IPS-18a (cell line): Measurements from ENCODE around the gene PTPN9.
"Not testable (repeated sequence)": the region's sequence is repeated elsewhere in the genome, so short reads cannot be mapped to it uniquely, and the experiment has no call there.

Experiments used
- H3K27ac ChIP-seq: one replicate; pipeline ENCODE4 v1.5.1; 2013; ENCODE audit warnings: low read length
- H3K27me3 ChIP-seq: one replicate; pipeline ENCODE4 v1.6.1; 2013; ENCODE audit warnings: mild to moderate bottlenecking, low read length; ENCODE audit not compliant: control insufficient read depth, insufficient read depth
- H3K36me3 ChIP-seq: one replicate; pipeline ENCODE4 v1.6.1; 2013; ENCODE audit warnings: low read depth, low read length; ENCODE audit not compliant: control insufficient read depth
- H3K4me1 ChIP-seq: one replicate; pipeline ENCODE4 v1.6.1; 2013; ENCODE audit warnings: low read depth, low read length; ENCODE audit not compliant: control insufficient read depth
- H3K4me3 ChIP-seq: one replicate; pipeline ENCODE4 v1.5.1; 2013; ENCODE audit warnings: low read length
- H3K9ac ChIP-seq: one replicate; pipeline ENCODE4 v1.6.1; 2013; ENCODE audit warnings: mild to moderate bottlenecking, low read length, moderate library complexity
- H3K9me3 ChIP-seq: one replicate; pipeline ENCODE4 v1.6.1; 2013; ENCODE audit warnings: low read depth, low read length; ENCODE audit not compliant: control insufficient read depth

The PTPN9 gene

DNA sequence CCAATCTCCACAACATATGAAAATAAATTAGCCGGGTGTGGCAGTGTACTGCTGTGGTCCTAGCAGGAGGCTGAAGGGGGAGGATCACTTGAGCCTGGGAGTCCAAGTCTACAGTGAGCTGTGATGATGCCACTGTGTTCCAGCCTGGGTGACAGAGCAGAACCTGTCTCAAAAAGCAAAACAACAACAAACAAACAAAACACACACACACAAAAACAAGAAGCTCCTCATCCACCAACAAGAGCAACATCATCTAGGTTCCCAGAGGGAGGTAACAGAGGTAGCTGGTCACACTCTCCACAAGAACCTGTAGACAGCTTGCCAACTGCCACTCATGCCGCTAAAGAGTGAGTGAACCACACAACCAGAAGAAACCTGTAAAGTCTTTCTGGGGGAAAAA, 34.8 kb downstream of the PTPN9 start:
- no peaks in the 10 kb centered on the region for H3K27me3 ChIP-seq
- no peak overlapping the region for H3K4me3 ChIP-seq
- H3K27ac ChIP-seq, result no peak overlapping the region
- no peak overlapping the region for H3K9ac ChIP-seq
- peaks cover 3% of the 10 kb centered on the region for H3K36me3 ChIP-seq
- no peaks in the 10 kb centered on the region for H3K9me3 ChIP-seq
- H3K4me1 ChIP-seq, result no peaks in the 10 kb centered on the region

- H3K9ac ChIP-seq, H3K4me1 ChIP-seq, H3K27me3 ChIP-seq, H3K36me3 ChIP-seq, H3K9me3 ChIP-seq, H3K27ac ChIP-seq, H3K4me3 ChIP-seq: not testable (repeated sequence)
Observed at GRCh38 chr15:75542949-75543545, 36.1 kb downstream of the PTPN9 start.

DNA sequence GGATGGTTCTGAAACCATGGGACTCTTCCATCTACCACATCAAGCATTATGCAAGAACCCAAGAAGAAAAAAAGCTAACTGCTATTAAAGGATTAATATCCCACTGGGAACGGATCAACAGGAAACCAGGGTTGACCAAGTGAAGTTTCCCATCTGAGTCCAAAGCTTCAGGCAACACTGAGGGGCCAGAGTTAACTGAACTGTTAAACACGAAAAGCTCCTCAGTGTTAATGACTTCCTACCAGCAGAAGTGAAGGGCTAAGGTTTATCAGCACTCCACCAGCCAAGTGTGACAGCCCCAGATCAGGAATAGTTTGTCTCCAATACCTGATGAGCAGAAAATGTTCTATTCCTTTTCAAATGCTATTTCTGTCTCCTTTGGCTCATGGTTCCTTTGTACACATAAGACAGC, 36.7 kb downstream of the PTPN9 start:
- Histone ChIP-seq H3K4me1 (no peaks in the 10 kb centered on the region), H3K9ac (no peak overlapping the region), H3K9me3 (no peaks in the 10 kb centered on the region), H3K36me3 (peaks cover 3% of the 10 kb centered on the region), H3K4me3 (no peak overlapping the region), H3K27ac (no peak overlapping the region), H3K27me3 (no peaks in the 10 kb centered on the region)

- Histone ChIP-seq H3K36me3 (peaks cover 5% of the 10 kb centered on the region), H3K9ac (no peak overlapping the region), H3K4me3 (no peak overlapping the region), H3K27ac (no peak overlapping the region), H3K9me3 (no peaks in the 10 kb centered on the region), H3K27me3 (no peaks in the 10 kb centered on the region), H3K4me1 (no peaks in the 10 kb centered on the region)
Observed at GRCh38 chr15:75538376-75538775, 40.7 kb downstream of the PTPN9 start.

GRCh38 chr15:75533945-75534344, 45.2 kb downstream of the PTPN9 start:
- H3K4me1 ChIP-seq, result no peaks in the 10 kb centered on the region

GRCh38 chr15:75532413-75533250, 46.5 kb downstream of the PTPN9 start:
- H3K36me3 ChIP-seq, result peaks cover 5% of the 10 kb centered on the region
- H3K27ac ChIP-seq, result no peak overlapping the region
- no peak overlapping the region for H3K4me3 ChIP-seq
- H3K27me3 ChIP-seq, result no peaks in the 10 kb centered on the region
- no peak overlapping the region for H3K9ac ChIP-seq
- no peaks in the 10 kb centered on the region for H3K4me1 ChIP-seq
- no peaks in the 10 kb centered on the region for H3K9me3 ChIP-seq

More at GRCh38 chr15:75533945-75534344, 45.2 kb downstream of the PTPN9 start:
- H3K36me3 ChIP-seq, result peaks cover 5% of the 10 kb centered on the region
- no peaks in the 10 kb centered on the region for H3K9me3 ChIP-seq
- H3K4me3 ChIP-seq, result no peak overlapping the region
- H3K9ac ChIP-seq, result no peak overlapping the region
- H3K27me3 ChIP-seq, result no peaks in the 10 kb centered on the region
- no peak overlapping the region for H3K27ac ChIP-seq

GRCh38 chr15:75531041-75531450, 48.1 kb downstream of the PTPN9 start:
- Histone ChIP-seq H3K36me3 (peaks cover 17% of the 10 kb centered on the region), H3K4me1 (no peaks in the 10 kb centered on the region), H3K27me3 (no peaks in the 10 kb centered on the region), H3K4me3 (no peak overlapping the region), H3K27ac (no peak overlapping the region), H3K9ac (no peak overlapping the region), H3K9me3 (no peaks in the 10 kb centered on the region)

DNA sequence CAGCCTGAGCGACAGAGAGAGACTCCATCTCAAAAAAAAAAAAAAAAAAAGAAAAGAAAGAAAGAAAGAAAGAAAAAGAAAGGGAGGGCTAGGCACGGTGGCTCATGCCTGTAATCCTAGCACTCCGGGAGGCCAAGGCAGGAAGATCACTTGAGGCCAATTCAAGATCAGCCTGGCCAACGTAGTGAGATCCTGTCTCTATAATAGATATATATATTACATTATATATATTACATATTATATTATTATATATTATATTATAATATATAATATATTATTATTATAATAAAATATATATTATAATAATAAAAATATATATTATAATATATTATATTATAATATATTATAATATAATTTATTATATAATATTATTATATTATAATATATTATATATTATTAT, 48.9 kb downstream of the PTPN9 start:
- Histone ChIP-seq H3K36me3 (peaks cover 19% of the 10 kb centered on the region), H3K9me3 (no peaks in the 10 kb centered on the region), H3K9ac (no peak overlapping the region), H3K27me3 (no peaks in the 10 kb centered on the region), H3K4me3 (no peak overlapping the region), H3K4me1 (no peaks in the 10 kb centered on the region), H3K27ac (no peak overlapping the region)

- not testable (repeated sequence) for H3K27me3 ChIP-seq, H3K4me3 ChIP-seq, H3K4me1 ChIP-seq, H3K9ac ChIP-seq, H3K9me3 ChIP-seq, H3K27ac ChIP-seq
- H3K36me3 ChIP-seq, result peaks cover 39% of the 10 kb centered on the region
Observed at GRCh38 chr15:75525756-75526155, 53.4 kb downstream of the PTPN9 start.

GRCh38 chr15:75523011-75523410, 56.1 kb downstream of the PTPN9 start:
- H3K9ac ChIP-seq, result no peak overlapping the region
- H3K4me1 ChIP-seq, result no peaks in the 10 kb centered on the region
- no peak overlapping the region for H3K4me3 ChIP-seq
- H3K36me3 ChIP-seq, result peaks cover 48% of the 10 kb centered on the region
- no peaks in the 10 kb centered on the region for H3K27me3 ChIP-seq
- H3K9me3 ChIP-seq, result no peaks in the 10 kb centered on the region
- no peak overlapping the region for H3K27ac ChIP-seq

DNA sequence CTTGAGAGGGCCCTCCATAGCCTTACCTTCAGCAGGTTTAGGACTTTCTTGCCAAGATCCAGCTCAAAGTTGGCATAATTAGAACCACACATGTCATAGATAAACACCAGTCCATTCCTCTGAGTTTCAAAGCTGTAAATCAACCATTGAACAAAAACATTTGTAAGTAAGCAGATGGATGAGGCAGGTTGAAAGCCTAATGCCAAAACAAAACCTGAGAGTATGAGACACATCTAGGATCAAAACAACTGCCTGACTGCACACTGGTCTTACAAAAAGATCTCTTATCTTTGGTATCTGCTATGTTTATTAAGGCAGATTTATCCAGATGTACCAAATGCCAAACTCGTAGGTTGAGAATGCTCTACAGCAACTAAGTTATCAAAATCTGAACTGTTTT, 61.9 kb downstream of the PTPN9 start:
- Histone ChIP-seq H3K36me3 (peaks cover 50% of the 10 kb centered on the region), H3K4me1 (no peaks in the 10 kb centered on the region), H3K9me3 (no peaks in the 10 kb centered on the region), H3K27ac (no peak overlapping the region), H3K4me3 (no peak overlapping the region), H3K9ac (no peak overlapping the region), H3K27me3 (no peaks in the 10 kb centered on the region)
